ENCODE measurements around the gene KCTD15. TPM values are rescaled to one million over a fixed set of nuclear protein-coding genes. Genes with fewer than 3 reads are reported as not detected.

The KCTD15 gene
- total and polyA plus RNA-seq, 2 donors (not counting 3 experiments of a cell fraction or from before 2014, with no cell fraction given) = 49.5 to 51.8 TPM

GRCh38 chr19:33802801-33803200 is 6.1 kb downstream of the KCTD15 start:
- H2AFZ ChIP-seq (ENCODE audit: low read depth, low read length) = no peak overlapping the region
- H3K9me1 ChIP-seq (replicated peaks; ENCODE audit: control insufficient read depth, extremely low read depth, insufficient read depth, low read length) = no peaks in the 10 kb centered on the region
- peaks cover 2 to 55% of the 10 kb centered on the region in 2 experiments for H3K36me3 ChIP-seq (ENCODE audit: control insufficient read depth in 2 of 2, extremely low read depth in 1 of 2, insufficient read depth in 2 of 2, low read length in 2 of 2)
- no peak overlapping the region for H3K4me3 ChIP-seq (replicated peaks in 1 of 3; ENCODE audit: insufficient read depth in 1 of 3, low read depth in 1 of 3, low read length in 3 of 3)
- DNase-seq (ENCODE audit: low read depth, low spot score) (no peak), FAIRE-seq (no peak)
- TF ChIP-seq MYC (IDR thresholded peaks at IDR 0.05; ENCODE audit: low read depth, low read length) = no peak
- TF ChIP-seq GATA2 (IDR thresholded peaks at IDR 0.05; ENCODE audit: insufficient read depth, insufficient read length, low read depth, low read length) = no peak
- no peak for TF ChIP-seq EZH2 (IDR thresholded peaks at IDR 0.05; ENCODE audit: borderline replicate concordance, low read depth, low read length, severe bottlenecking)
- no TSS peak for BruUV-seq (replicated peaks)
- CTCF ChIA-PET = no interaction called here
- no peaks in the 10 kb centered on the region for H4K20me1 ChIP-seq (replicated peaks; ENCODE audit: control insufficient read depth, extremely low read depth, insufficient read depth, low read length)
- H3K79me2 ChIP-seq (ENCODE audit: control insufficient read depth, insufficient read depth, low read length) = peaks cover 4% of the 10 kb centered on the region
- H3K9ac ChIP-seq (replicated peaks; ENCODE audit: extremely low read depth, insufficient read depth, low read length) = no peak overlapping the region
- H3K27ac ChIP-seq (ENCODE audit: insufficient read depth, low read depth, low read length) = no peak overlapping the region
- no peak overlapping the region for H3K4me2 ChIP-seq (ENCODE audit: insufficient read depth, low read length)
- H3K27me3 ChIP-seq (ENCODE audit: control insufficient read depth in 2 of 2, insufficient read depth in 2 of 2, low read length in 2 of 2) = no peaks in the 10 kb centered on the region
- intact Hi-C loops (cut with micrococcal nuclease) = no loop called here
- no peaks in the 10 kb centered on the region for H3K9me3 ChIP-seq (replicated peaks; ENCODE audit: control insufficient read depth, insufficient read depth, low read length)
- H3K4me1 ChIP-seq (ENCODE audit: control insufficient read depth, extremely low read depth, insufficient read depth, low read length) = peaks cover 10% of the 10 kb centered on the region
- dilution Hi-C loops (cut with MboI; ENCODE audit: extremely low pct_ligation_motif_present, low sequenced_read_pairs) = no loop called here
- POLR2A ChIA-PET = no interaction called here

GRCh38 chr19:33803383-33803782 is 6.7 kb downstream of the KCTD15 start:
- peaks cover 9% of the 10 kb centered on the region for H3K4me1 ChIP-seq (ENCODE audit: control insufficient read depth, extremely low read depth, insufficient read depth, low read length)
- FAIRE-seq (no peak), DNase-seq (ENCODE audit: low read depth, low spot score) (no peak)
- peaks cover 4 to 60% of the 10 kb centered on the region in 2 experiments for H3K36me3 ChIP-seq (ENCODE audit: control insufficient read depth in 2 of 2, extremely low read depth in 1 of 2, insufficient read depth in 2 of 2, low read length in 2 of 2)
- TF ChIP-seq JUN (IDR thresholded peaks at IDR 0.05; ENCODE audit: borderline replicate concordance, insufficient read depth, insufficient read length, low read depth) = no peak
- no peak for TF ChIP-seq CTCF (IDR thresholded peaks at IDR 0.05; ENCODE audit: extremely low read depth in 1 of 2, insufficient read depth in 1 of 2, low read depth in 1 of 2, low read length in 2 of 2)
- no peak for TF ChIP-seq POLR2AphosphoS5 (IDR thresholded peaks at IDR 0.05; ENCODE audit: insufficient read depth, low read depth, low read length)
- TF ChIP-seq GATA2 (IDR thresholded peaks at IDR 0.05; ENCODE audit: insufficient read depth, insufficient read length, low read depth, low read length) = no peak
- TF ChIP-seq, protein P1, sequence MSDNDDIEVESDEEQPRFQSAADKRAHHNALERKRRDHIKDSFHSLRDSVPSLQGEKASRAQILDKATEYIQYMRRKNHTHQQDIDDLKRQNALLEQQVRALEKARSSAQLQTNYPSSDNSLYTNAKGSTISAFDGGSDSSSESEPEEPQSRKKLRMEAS (IDR thresholded peaks at IDR 0.05; ENCODE audit: insufficient read depth, insufficient read length) = no peak
- TF ChIP-seq POLR2A (IDR thresholded peaks at IDR 0.05; ENCODE audit: low read depth, low read length) = no peak
- TF ChIP-seq EZH2 (IDR thresholded peaks at IDR 0.05; ENCODE audit: borderline replicate concordance, low read depth, low read length, severe bottlenecking) = no peak
- no peak for TF ChIP-seq MYC (IDR thresholded peaks at IDR 0.05; ENCODE audit: low read depth, low read length)
- TF ChIP-seq FOS (IDR thresholded peaks at IDR 0.05; ENCODE audit: borderline replicate concordance, insufficient read depth, low read length) = no peak
- H4K20me1 ChIP-seq (replicated peaks; ENCODE audit: control insufficient read depth, extremely low read depth, insufficient read depth, low read length) = no peaks in the 10 kb centered on the region
- H3K27me3 ChIP-seq (ENCODE audit: control insufficient read depth in 2 of 2, insufficient read depth in 2 of 2, low read length in 2 of 2) = no peaks in the 10 kb centered on the region
- no peak overlapping the region for H3K4me2 ChIP-seq (ENCODE audit: insufficient read depth, low read length)
- ChIA-PET CTCF (interaction anchor here (0.9 to 1.2 kb wide), 2 partner anchors 9 to 195 kb away, joined by 4 read pairs; no protein-coding TSS in a partner anchor), POLR2A (interaction anchor here (0.7 kb wide), 1 partner anchor 171 kb away, joined by 5 read pairs; no protein-coding TSS in a partner anchor)
- no peak overlapping the region for H3K9ac ChIP-seq (replicated peaks; ENCODE audit: extremely low read depth, insufficient read depth, low read length)
- intact Hi-C loops (cut with micrococcal nuclease) (no loop called here), dilution Hi-C loops (cut with MboI; ENCODE audit: extremely low pct_ligation_motif_present, low sequenced_read_pairs) (no loop called here)
- H2AFZ ChIP-seq (ENCODE audit: low read depth, low read length) = no peak overlapping the region
- H3K9me1 ChIP-seq (replicated peaks; ENCODE audit: control insufficient read depth, extremely low read depth, insufficient read depth, low read length) = no peaks in the 10 kb centered on the region
- no peak overlapping the region for H3K27ac ChIP-seq (ENCODE audit: insufficient read depth, low read depth, low read length)
- BruUV-seq (replicated peaks) = no TSS peak
- no peak overlapping the region for H3K4me3 ChIP-seq (replicated peaks in 1 of 3; ENCODE audit: insufficient read depth in 1 of 3, low read depth in 1 of 3, low read length in 3 of 3)
- H3K9me3 ChIP-seq (replicated peaks; ENCODE audit: control insufficient read depth, insufficient read depth, low read length) = no peaks in the 10 kb centered on the region
- H3K79me2 ChIP-seq (ENCODE audit: control insufficient read depth, insufficient read depth, low read length) = peaks cover 4% of the 10 kb centered on the region
